ENCODE results near the gene PGAP3.
A peak's percentile ranks its signal among the peaks of the same experiment; 100 is the strongest.

PGAP3 gene

GRCh38 chr17:39669897-39670735 lies 17.7 kb downstream of the PGAP3 start:
- H3K27me3 ChIP-seq (ENCODE audit: control insufficient read depth, insufficient read depth, low read length), result peaks cover 29% of the 10 kb centered on the region
- H3K4me1 ChIP-seq (ENCODE audit: control insufficient read depth, insufficient read depth, low read length), result no peaks in the 10 kb centered on the region
- no peaks in the 10 kb centered on the region for H3K36me3 ChIP-seq (ENCODE audit: control insufficient read depth, insufficient read depth, low read length)
- no peak overlapping the region for H3K4me3 ChIP-seq (ENCODE audit: low read length)
- H3K27ac ChIP-seq (ENCODE audit: low read depth, low read length), result no peak overlapping the region
- no peak overlapping the region for H3K9ac ChIP-seq (ENCODE audit: low read length)

- H3K4me1 ChIP-seq (ENCODE audit: control insufficient read depth, insufficient read depth, low read length), result no peaks in the 10 kb centered on the region
- no peaks in the 10 kb centered on the region for H3K36me3 ChIP-seq (ENCODE audit: control insufficient read depth, insufficient read depth, low read length)
- H3K27me3 ChIP-seq (ENCODE audit: control insufficient read depth, insufficient read depth, low read length), result peaks cover 29% of the 10 kb centered on the region
- peak within 1 kb of the TSS; percentile 40 for H3K4me3 ChIP-seq (ENCODE audit: low read length)
- H3K9ac ChIP-seq (ENCODE audit: low read length), result no peak within 1 kb of the TSS
- H3K27ac ChIP-seq (ENCODE audit: low read depth, low read length), result no peak within 1 kb of the TSS
These were observed 19.6 kb downstream of the PGAP3 start, which contains the start of gene PNMT for GRCh38 chr17:39667945-39668924. PNMT (plus strand) TSS chr17:39668453; CDS start chr17:39668476, 23 bp downstream.

GRCh38 chr17:39667262-39667944 lies 20.5 kb downstream of the PGAP3 start:
- Histone ChIP-seq H3K4me1 (ENCODE audit: control insufficient read depth, insufficient read depth, low read length) (no peaks in the 10 kb centered on the region), H3K27ac (ENCODE audit: low read depth, low read length) (no peak overlapping the region), H3K27me3 (ENCODE audit: control insufficient read depth, insufficient read depth, low read length) (peaks cover 29% of the 10 kb centered on the region)

GRCh38 chr17:39666601-39667261 lies 21.1 kb downstream of the PGAP3 start:
- no peak overlapping the region for H3K9ac ChIP-seq (ENCODE audit: low read length)
- H3K4me1 ChIP-seq (ENCODE audit: control insufficient read depth, insufficient read depth, low read length), result no peaks in the 10 kb centered on the region
- H3K27ac ChIP-seq (ENCODE audit: low read depth, low read length), result no peak overlapping the region
- H3K4me3 ChIP-seq (ENCODE audit: low read length), result no peak overlapping the region
- H3K27me3 ChIP-seq (ENCODE audit: control insufficient read depth, insufficient read depth, low read length), result peaks cover 25% of the 10 kb centered on the region
- H3K36me3 ChIP-seq (ENCODE audit: control insufficient read depth, insufficient read depth, low read length), result peaks cover 3% of the 10 kb centered on the region

More at GRCh38 chr17:39667262-39667944, 20.5 kb downstream of the PGAP3 start:
- no peaks in the 10 kb centered on the region for H3K36me3 ChIP-seq (ENCODE audit: control insufficient read depth, insufficient read depth, low read length)
- no peak overlapping the region for H3K9ac ChIP-seq (ENCODE audit: low read length)
- no peak overlapping the region for H3K4me3 ChIP-seq (ENCODE audit: low read length)

GRCh38 chr17:39666231-39666600 lies 21.6 kb downstream of the PGAP3 start:
- H3K27me3 ChIP-seq (ENCODE audit: control insufficient read depth, insufficient read depth, low read length), result peaks cover 25% of the 10 kb centered on the region
- H3K9ac ChIP-seq (ENCODE audit: low read length), result no peak overlapping the region
- H3K36me3 ChIP-seq (ENCODE audit: control insufficient read depth, insufficient read depth, low read length), result peaks cover 7% of the 10 kb centered on the region
- H3K27ac ChIP-seq (ENCODE audit: low read depth, low read length), result no peak overlapping the region
- H3K4me3 ChIP-seq (ENCODE audit: low read length), result no peak overlapping the region
- H3K4me1 ChIP-seq (ENCODE audit: control insufficient read depth, insufficient read depth, low read length), result no peaks in the 10 kb centered on the region

- no peak overlapping the region for H3K9ac ChIP-seq (ENCODE audit: low read length)
- no peak overlapping the region for H3K4me3 ChIP-seq (ENCODE audit: low read length)
- H3K27ac ChIP-seq (ENCODE audit: low read depth, low read length), result no peak overlapping the region
- H3K36me3 ChIP-seq (ENCODE audit: control insufficient read depth, insufficient read depth, low read length), result peaks cover 11% of the 10 kb centered on the region
- H3K27me3 ChIP-seq (ENCODE audit: control insufficient read depth, insufficient read depth, low read length), result peaks cover 21% of the 10 kb centered on the region
- H3K4me1 ChIP-seq (ENCODE audit: control insufficient read depth, insufficient read depth, low read length), result no peaks in the 10 kb centered on the region
These were observed 22.1 kb downstream of the PGAP3 start for GRCh38 chr17:39665642-39666224.

GRCh38 chr17:39664581-39665561 lies 23.0 kb downstream of the PGAP3 start, which contains the start of gene TCAP:
TCAP (plus strand) TSS chr17:39665349; CDS start chr17:39665360, 11 bp downstream.
- no peak within 1 kb of the TSS for H3K4me3 ChIP-seq (ENCODE audit: low read length)
- peaks cover 18% of the 10 kb centered on the region for H3K36me3 ChIP-seq (ENCODE audit: control insufficient read depth, insufficient read depth, low read length)
- peaks cover 14% of the 10 kb centered on the region for H3K27me3 ChIP-seq (ENCODE audit: control insufficient read depth, insufficient read depth, low read length)
- H3K4me1 ChIP-seq (ENCODE audit: control insufficient read depth, insufficient read depth, low read length), result no peaks in the 10 kb centered on the region
- no peak within 1 kb of the TSS for H3K9ac ChIP-seq (ENCODE audit: low read length)
- H3K27ac ChIP-seq (ENCODE audit: low read depth, low read length), result no peak within 1 kb of the TSS

- Histone ChIP-seq H3K4me1 (ENCODE audit: control insufficient read depth, insufficient read depth, low read length) (no peaks in the 10 kb centered on the region), H3K9ac (ENCODE audit: low read length) (no peak overlapping the region), H3K36me3 (ENCODE audit: control insufficient read depth, insufficient read depth, low read length) (peaks cover 19% of the 10 kb centered on the region), H3K4me3 (ENCODE audit: low read length) (no peak overlapping the region), H3K27me3 (ENCODE audit: control insufficient read depth, insufficient read depth, low read length) (peaks cover 9% of the 10 kb centered on the region), H3K27ac (ENCODE audit: low read depth, low read length) (no peak overlapping the region)
These were observed 23.9 kb downstream of the PGAP3 start for GRCh38 chr17:39663688-39664580.

GRCh38 chr17:39663340-39663687 lies 24.5 kb downstream of the PGAP3 start:
- H3K4me1 ChIP-seq (ENCODE audit: control insufficient read depth, insufficient read depth, low read length), result no peaks in the 10 kb centered on the region
- no peak overlapping the region for H3K27ac ChIP-seq (ENCODE audit: low read depth, low read length)

More at GRCh38 chr17:39663340-39663687, 24.5 kb downstream of the PGAP3 start:
- Histone ChIP-seq H3K9ac (ENCODE audit: low read length) (no peak overlapping the region), H3K36me3 (ENCODE audit: control insufficient read depth, insufficient read depth, low read length) (peaks cover 24% of the 10 kb centered on the region), H3K27me3 (ENCODE audit: control insufficient read depth, insufficient read depth, low read length) (peaks cover 9% of the 10 kb centered on the region), H3K4me3 (ENCODE audit: low read length) (no peak overlapping the region)
